A549 treated with ZK216348 at 1 μM for 4 hours (cell line): ENCODE data around the gene TPD52L3. TPM values are rescaled to one million over a fixed set of nuclear protein-coding genes. Genes with fewer than 3 reads are reported as not detected.

ENCODE experiments used
- total RNA-seq: library from RNA; stranded (reverse); fragments of 200-300 nt; extraction: Qiagen RNA extraction; gene quantifications from 5 replicates; pipeline ENCODE4 v1.2.3, GENCODE V29; 2022; ENCODE audit warnings: low read depth

Gene TPD52L3
- total RNA-seq = not detected in 5 replicates

GRCh38 chr9:6328103-6328502 is at the start of gene TPD52L3:
TPD52L3 (plus strand) TSS chr9:6328375; CDS start chr9:6328596, 221 bp downstream.

Other genes with a start within 250 kb of the TPD52L3 start
- 0.25 to 1.2 TPM (median 0.33 TPM) in 5 replicates for gene IL33, start 112.6 kb upstream of the TPD52L3 start, total RNA-seq
- 19.9 to 33.7 TPM (median 33.5 TPM) in 5 replicates for gene UHRF2, start 84.8 kb downstream of the TPD52L3 start, total RNA-seq